PC-3 (cell line): Measurements from ENCODE around the gene TMUB2. TPM values are rescaled to one million over a fixed set of nuclear protein-coding genes. Genes with fewer than 3 reads are reported as not detected.
"Not testable (repeated sequence)": the region's sequence is repeated elsewhere in the genome, so short reads cannot be mapped to it uniquely, and the experiment has no call there.

Experiments used
- ATAC-seq: fragments of 200-7000 bp; cut with Tn5 transposase; 2 replicates; pipeline ENCODE4 v1.9.1; 2020; ENCODE audit warnings: mild to moderate bottlenecking, moderate library complexity
- BruUV-seq: library from RNA; stranded (reverse); fragments of 400-500 nt; replicated peaks from 2 replicates; lab custom pipeline; 2021; lab: Mats Ljungman, UMichigan
- CTCF ChIA-PET: fragments of 300-600 bp; sonication (Branson Sonifier 250); formaldehyde crosslinking; loops from one replicate; lab custom pipeline; 2022; ENCODE audit warnings: antibody characterized with exemption; lab: Charles Lee
- POLR2A ChIA-PET: fragments of 300-600 bp; sonication (Branson Sonifier 250); formaldehyde crosslinking; loops from one replicate; lab custom pipeline; 2022; ENCODE audit warnings: antibody characterized with exemption; ENCODE audit not compliant: unreplicated experiment; lab: Charles Lee
- DNase-seq: peaks from one replicate; pipeline ENCODE4 v3.0.0-alpha.2; 2015
- H2AFZ ChIP-seq: fragments of 300-600 bp; sonication (generic); 2 replicates; pipeline ENCODE4 v1.6.0; 2016; ENCODE audit warnings: antibody characterized with exemption, low read length
- H3F3A ChIP-seq: fragments of 300-600 bp; sonication (generic); one replicate; pipeline ENCODE4 v1.6.0; 2017; ENCODE audit warnings: antibody characterized with exemption, low read length, control low read depth, mild to moderate bottlenecking; ENCODE audit not compliant: unreplicated experiment
- H3K27ac ChIP-seq: fragments of 300-600 bp; sonication (generic); 2 replicates; pipeline ENCODE4 v1.5.1; 2016; ENCODE audit warnings: mild to moderate bottlenecking, low read length
- H3K27me3 ChIP-seq: fragments of 300-600 bp; sonication (generic); 2 replicates; pipeline ENCODE4 v1.6.1; 2016; ENCODE audit warnings: low read length, mixed read lengths
- H3K36me3 ChIP-seq: fragments of 300-600 bp; sonication (generic); 2 replicates; pipeline ENCODE4 v1.6.1; 2016; ENCODE audit warnings: low read depth, mixed run types, low read length, mixed read lengths
- H3K4me1 ChIP-seq: fragments of 300-600 bp; sonication (generic); 2 replicates; pipeline ENCODE4 v1.5.1; 2016; ENCODE audit warnings: low read length; ENCODE audit not compliant: insufficient read depth
- H3K4me2 ChIP-seq: fragments of 300-600 bp; sonication (generic); 2 replicates; pipeline ENCODE4 v1.6.0; 2016; ENCODE audit warnings: low read length
- H3K4me3 ChIP-seq: fragments of 300-600 bp; sonication (generic); 2 replicates; pipeline ENCODE4 v1.5.1; 2016; ENCODE audit warnings: mild to moderate bottlenecking, low read length, mixed read lengths
- H3K79me2 ChIP-seq: fragments of 300-600 bp; sonication (generic); 2 replicates; pipeline ENCODE4 v1.6.1; 2017; ENCODE audit warnings: low read length, mixed read lengths
- H3K9ac ChIP-seq: fragments of 300-600 bp; sonication (generic); 2 replicates; pipeline ENCODE4 v1.6.0; 2016; ENCODE audit warnings: mild to moderate bottlenecking, low read length
- H3K9me2 ChIP-seq: fragments of 300-600 bp; sonication (generic); replicated peaks from 2 replicates; pipeline ENCODE4 v1.6.1; 2016; ENCODE audit warnings: mixed run types, low read length, mixed read lengths
- H3K9me3 ChIP-seq: fragments of 300-600 bp; sonication (generic); 2 replicates; pipeline ENCODE4 v1.6.1; 2016; ENCODE audit warnings: low read length, mixed read lengths
- H4K20me1 ChIP-seq: fragments of 300-600 bp; sonication (generic); 2 replicates; pipeline ENCODE4 v1.6.1; 2016; ENCODE audit warnings: low read length, mixed read lengths
- CTCF ChIP-seq: fragments of 300-600 bp; sonication (generic); conservative IDR thresholded peaks from 2 replicates; pipeline ENCODE4 v1.5.1; 2017; ENCODE audit warnings: antibody characterized with exemption, low read depth, mild to moderate bottlenecking, low read length
- EZH2 ChIP-seq: fragments of 300-600 bp; sonication (generic); IDR thresholded peaks from one replicate; pipeline ENCODE4 v1.6.1; 2017; ENCODE audit warnings: antibody characterized with exemption, mild to moderate bottlenecking, low read length; ENCODE audit not compliant: unreplicated experiment
- EZH2phosphoT487 ChIP-seq: fragments of 300-600 bp; sonication (generic); IDR thresholded peaks from 2 replicates; pipeline ENCODE4 v1.6.1; 2018; ENCODE audit warnings: mild to moderate bottlenecking, antibody characterized with exemption, low read length, borderline replicate concordance
- intact Hi-C: fragments of 100-400 bp; cut with micrococcal nuclease; formaldehyde crosslinking; loops from 2 replicates; pipeline ENCODE4 v1.9.0; 2023
- microRNA-seq: library from miRNA; unstranded; fragments of <30 nt; microRNA quantifications from one replicate; pipeline ENCODE4 v1.1.0, GENCODE V29; 2020; ENCODE audit not compliant: unreplicated experiment
- total RNA-seq: library from RNA; depleted of rRNA; stranded (reverse); fragments of >200 nt; gene quantifications from 2 replicates; pipeline ENCODE4 v1.2.3, GENCODE V29; 2014; rRNA removed

The TMUB2 gene
- total RNA-seq, 1 experiment from 2014 or later, result 43.4 TPM

GRCh38 chr17:44236444-44236991 lies 49.7 kb downstream of the TMUB2 start:
- no peaks in the 10 kb centered on the region for H3K27me3 ChIP-seq
- ChIA-PET CTCF (no interaction called here), POLR2A (no interaction called here)
- no peak overlapping the region for H3K4me2 ChIP-seq
- no peaks in the 10 kb centered on the region for H4K20me1 ChIP-seq
- H3K79me2 ChIP-seq, result no peaks in the 10 kb centered on the region
- intact Hi-C loops, result no loop called here
- peaks cover 30% of the 10 kb centered on the region for H3K4me1 ChIP-seq
- ATAC-seq (no peak), DNase-seq (no peak)
- no peaks in the 10 kb centered on the region for H3K36me3 ChIP-seq
- H3K9me2 ChIP-seq, result no peaks in the 10 kb centered on the region
- no peak overlapping the region for H2AFZ ChIP-seq
- no TSS peak for BruUV-seq
- H3K9ac ChIP-seq, result no peak overlapping the region
- no peaks in the 10 kb centered on the region for H3K9me3 ChIP-seq
- H3F3A ChIP-seq, result no peaks in the 10 kb centered on the region
- no peak overlapping the region for H3K4me3 ChIP-seq
- H3K27ac ChIP-seq, result peak overlapping the region; percentile 96
- TF ChIP-seq EZH2 (no peak), CTCF (no peak), EZH2phosphoT487 (no peak)

GRCh38 chr17:44237886-44238285 lies 51.1 kb downstream of the TMUB2 start:
- POLR2A ChIA-PET, H2AFZ ChIP-seq, H3K27me3 ChIP-seq, H3K27ac ChIP-seq, CTCF ChIA-PET, ATAC-seq, DNase-seq, H3K9me2 ChIP-seq, BruUV-seq, H3K36me3 ChIP-seq, H4K20me1 ChIP-seq, H3F3A ChIP-seq, H3K4me3 ChIP-seq, H3K79me2 ChIP-seq, H3K9me3 ChIP-seq, H3K9ac ChIP-seq, H3K4me2 ChIP-seq, intact Hi-C loops: not testable (repeated sequence)
- H3K4me1 ChIP-seq, result peaks cover 30% of the 10 kb centered on the region

- no peak for TF ChIP-seq CTCF
- TF ChIP-seq EZH2phosphoT487, result no peak
- H3K36me3 ChIP-seq, result no peaks in the 10 kb centered on the region
- H3K4me1 ChIP-seq, result peaks cover 3% of the 10 kb centered on the region; the same call in 1 of the 2 replicates
- ChIA-PET CTCF (interaction anchor here (0.7 kb wide), 1 partner anchor 30 kb away, joined by 4 read pairs; no protein-coding TSS in a partner anchor), POLR2A (no interaction called here)
- BruUV-seq, result no TSS peak
- DNase-seq, result no peak
- no peaks in the 10 kb centered on the region for H3K9me3 ChIP-seq
- no peaks in the 10 kb centered on the region for H3F3A ChIP-seq
- no peak overlapping the region for H3K27ac ChIP-seq
- no peak for ATAC-seq
- H4K20me1 ChIP-seq, result no peaks in the 10 kb centered on the region
- H3K9ac ChIP-seq, result no peak overlapping the region
- H3K79me2 ChIP-seq, result no peaks in the 10 kb centered on the region
- no peak overlapping the region for H3K4me2 ChIP-seq
- H3K27me3 ChIP-seq, result no peaks in the 10 kb centered on the region
- intact Hi-C loops, result no loop called here
- no peak overlapping the region for H2AFZ ChIP-seq
- no peak overlapping the region for H3K4me3 ChIP-seq
- no peaks in the 10 kb centered on the region for H3K9me2 ChIP-seq
Observed at GRCh38 chr17:44241106-44241624, 54.4 kb downstream of the TMUB2 start.

Small RNA genes lying within 50 kb of the gene (microRNA-seq; reads per million reads assigned to microRNA genes)
- not detected for gene MIR6782

Other genes with a start within 250 kb of the TMUB2 start
- gene PPY, start 244.5 kb upstream of the TMUB2 start, total RNA-seq, result not detected in 2 replicates
- gene PYY, start 233.0 kb upstream of the TMUB2 start, total RNA-seq, result not detected in 2 replicates
- 13.5 and 14.3 TPM in 2 replicates for gene NAGS, start 182.3 kb upstream of the TMUB2 start, total RNA-seq
- 75.5 and 85.8 TPM in 2 replicates for gene TMEM101, start 172.0 kb upstream of the TMUB2 start, total RNA-seq
- gene LSM12, start 120.3 kb upstream of the TMUB2 start, total RNA-seq, result 118 and 123 TPM in 2 replicates
- 60.1 and 69.5 TPM in 2 replicates for gene G6PC3, start 116.2 kb upstream of the TMUB2 start, total RNA-seq
- gene HDAC5, start 63.3 kb upstream of the TMUB2 start, total RNA-seq, result 39.1 and 47.1 TPM in 2 replicates
- gene HROB, start 45.0 kb upstream of the TMUB2 start, total RNA-seq, result 13.5 and 14.3 TPM in 2 replicates
- 0.35 and 0.51 TPM in 2 replicates for gene ASB16, start 16.3 kb upstream of the TMUB2 start, total RNA-seq
- gene ATXN7L3, start 12.9 kb downstream of the TMUB2 start, total RNA-seq, result 73.9 and 78.3 TPM in 2 replicates
- gene UBTF, start 32.7 kb downstream of the TMUB2 start, total RNA-seq, result 139 and 183 TPM in 2 replicates
- gene SLC4A1, start 81.2 kb downstream of the TMUB2 start, total RNA-seq, result not detected in 2 replicates
- gene RUNDC3A, start 121.6 kb downstream of the TMUB2 start, total RNA-seq, result 0.29 and 1.4 TPM in 2 replicates
- gene SLC25A39, start 137.9 kb downstream of the TMUB2 start, total RNA-seq, result 726 and 797 TPM in 2 replicates
- gene GRN, start 158.3 kb downstream of the TMUB2 start, total RNA-seq, result 400 and 465 TPM in 2 replicates
- 16.3 and 22.6 TPM in 2 replicates for gene FAM171A2, start 176.9 kb downstream of the TMUB2 start, total RNA-seq
- gene ITGA2B, start 202.7 kb downstream of the TMUB2 start, total RNA-seq, result 3.1 and 7.1 TPM in 2 replicates